ENCODE data around the gene APBB1IP. TPM values are rescaled to one million over a fixed set of nuclear protein-coding genes. Genes with fewer than 3 reads are reported as not detected.

APBB1IP gene, protein sequence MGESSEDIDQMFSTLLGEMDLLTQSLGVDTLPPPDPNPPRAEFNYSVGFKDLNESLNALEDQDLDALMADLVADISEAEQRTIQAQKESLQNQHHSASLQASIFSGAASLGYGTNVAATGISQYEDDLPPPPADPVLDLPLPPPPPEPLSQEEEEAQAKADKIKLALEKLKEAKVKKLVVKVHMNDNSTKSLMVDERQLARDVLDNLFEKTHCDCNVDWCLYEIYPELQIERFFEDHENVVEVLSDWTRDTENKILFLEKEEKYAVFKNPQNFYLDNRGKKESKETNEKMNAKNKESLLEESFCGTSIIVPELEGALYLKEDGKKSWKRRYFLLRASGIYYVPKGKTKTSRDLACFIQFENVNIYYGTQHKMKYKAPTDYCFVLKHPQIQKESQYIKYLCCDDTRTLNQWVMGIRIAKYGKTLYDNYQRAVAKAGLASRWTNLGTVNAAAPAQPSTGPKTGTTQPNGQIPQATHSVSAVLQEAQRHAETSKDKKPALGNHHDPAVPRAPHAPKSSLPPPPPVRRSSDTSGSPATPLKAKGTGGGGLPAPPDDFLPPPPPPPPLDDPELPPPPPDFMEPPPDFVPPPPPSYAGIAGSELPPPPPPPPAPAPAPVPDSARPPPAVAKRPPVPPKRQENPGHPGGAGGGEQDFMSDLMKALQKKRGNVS
- total RNA-seq (10 to 100 TPM; 44.5 to 45.6 TPM), total RNA-seq (25.0 to 200 (median 73.3) reads per million in 172 experiments)
- polyA plus RNA-seq (2013, experiment 1 of 2), result 97.5 TPM
- 110 TPM for polyA plus RNA-seq (2013, experiment 2 of 2)

DNA sequence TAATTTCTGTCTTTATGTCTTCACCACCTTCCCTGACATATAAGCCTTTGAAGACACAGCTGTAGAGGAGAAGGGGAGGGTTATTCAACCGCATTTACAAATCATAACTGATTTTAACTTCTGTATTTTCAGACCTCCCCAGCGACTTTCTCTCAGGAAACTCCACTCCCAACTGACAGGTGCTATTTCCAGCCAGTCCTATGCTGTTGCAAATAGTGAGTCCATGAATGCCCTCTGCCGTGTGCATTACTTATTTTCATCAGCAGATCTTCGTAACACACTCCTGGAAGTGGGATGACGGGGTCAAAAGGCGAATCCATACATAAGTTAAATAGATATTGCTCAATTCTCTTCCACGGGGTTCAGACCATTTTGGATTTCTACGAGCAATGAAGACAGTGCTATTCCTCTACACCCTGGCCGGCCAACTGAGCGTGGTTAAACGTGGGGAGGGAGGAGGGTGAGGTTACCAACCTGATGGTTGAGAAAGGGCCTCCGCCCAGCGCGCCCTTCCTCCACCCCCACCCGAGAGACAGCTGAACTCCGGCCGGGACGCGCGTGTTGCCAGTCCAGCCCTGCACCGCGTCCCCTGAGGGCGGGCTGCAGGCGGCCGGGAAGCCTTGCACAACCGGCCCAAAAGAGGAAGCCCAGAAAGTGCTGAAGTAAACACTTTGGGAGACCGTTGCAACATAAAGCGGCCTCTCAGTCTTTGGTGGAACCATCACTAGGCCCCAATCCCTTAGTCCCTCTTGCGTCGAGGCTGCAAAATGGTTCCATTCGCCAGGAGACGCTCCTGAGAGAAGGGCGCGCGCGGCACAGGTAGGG is at the start of gene APBB1IP:
APBB1IP (plus strand) TSS at position 705 of the 825 bp plus-strand sequence. CDS start 53,986 bp downstream, outside the sequence.
- Histone ChIP-seq H3K27ac (ENCODE audit: low read depth in 1 of 2, low read length in 2 of 2) (peak within 1 kb of the TSS; percentile 69 to 91), H3K4me3 (ENCODE audit: low read length) (peak within 1 kb of the TSS; percentile 91), H3K9me3 (ENCODE audit: control insufficient read depth in 1 of 2, insufficient read depth in 1 of 2, low read length in 2 of 2) (no peaks in the 10 kb centered on the region), H3K4me1 (ENCODE audit: insufficient read depth, low read length) (peaks cover 38% of the 10 kb centered on the region), H3K36me3 (ENCODE audit: insufficient read depth, low read length) (no peaks in the 10 kb centered on the region), H3K27me3 (ENCODE audit: control insufficient read depth in 1 of 2, insufficient read depth in 2 of 2, low read length in 2 of 2) (no peaks in the 10 kb centered on the region)
- ATAC-seq (ENCODE audit: poor library complexity), result peak; percentile 47
- Mint-ChIP-seq H3K36me3 (ENCODE audit: low read depth) (peaks cover 25% of the 10 kb centered on the region), H3K4me1 (ENCODE audit: low read depth) (peaks cover 61% of the 10 kb centered on the region), H3K27ac (peak within 1 kb of the TSS; percentile 97), H3K27me3 (no peaks in the 10 kb centered on the region), H3K4me3 (peak within 1 kb of the TSS; percentile 98), H3K9me3 (no peaks in the 10 kb centered on the region)
- TF ChIP-seq, protein P1, sequence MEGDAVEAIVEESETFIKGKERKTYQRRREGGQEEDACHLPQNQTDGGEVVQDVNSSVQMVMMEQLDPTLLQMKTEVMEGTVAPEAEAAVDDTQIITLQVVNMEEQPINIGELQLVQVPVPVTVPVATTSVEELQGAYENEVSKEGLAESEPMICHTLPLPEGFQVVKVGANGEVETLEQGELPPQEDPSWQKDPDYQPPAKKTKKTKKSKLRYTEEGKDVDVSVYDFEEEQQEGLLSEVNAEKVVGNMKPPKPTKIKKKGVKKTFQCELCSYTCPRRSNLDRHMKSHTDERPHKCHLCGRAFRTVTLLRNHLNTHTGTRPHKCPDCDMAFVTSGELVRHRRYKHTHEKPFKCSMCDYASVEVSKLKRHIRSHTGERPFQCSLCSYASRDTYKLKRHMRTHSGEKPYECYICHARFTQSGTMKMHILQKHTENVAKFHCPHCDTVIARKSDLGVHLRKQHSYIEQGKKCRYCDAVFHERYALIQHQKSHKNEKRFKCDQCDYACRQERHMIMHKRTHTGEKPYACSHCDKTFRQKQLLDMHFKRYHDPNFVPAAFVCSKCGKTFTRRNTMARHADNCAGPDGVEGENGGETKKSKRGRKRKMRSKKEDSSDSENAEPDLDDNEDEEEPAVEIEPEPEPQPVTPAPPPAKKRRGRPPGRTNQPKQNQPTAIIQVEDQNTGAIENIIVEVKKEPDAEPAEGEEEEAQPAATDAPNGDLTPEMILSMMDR (IDR thresholded peaks at IDR 0.05), result no peak
- ChIA-PET CTCF (interaction anchor here (1.1 to 2.1 kb wide), 2 partner anchors 15 to 34 kb away, joined by 4 to 5 read pairs; no protein-coding TSS in a partner anchor), POLR2A (interaction anchor here (1.0 to 5.4 kb wide), 13 partner anchors 8 to 102 kb away, joined by 3 to 28 read pairs (median 6); no protein-coding TSS in a partner anchor)
- intact Hi-C loops (cut with DNase I, micrococcal nuclease), result loop anchor here (1.0 to 10.0 kb wide), 5 partner anchors 31 to 73 kb away; no protein-coding TSS in a partner anchor
- DNase-seq, result peak; percentile 19 to 81 (median 37)

DNA sequence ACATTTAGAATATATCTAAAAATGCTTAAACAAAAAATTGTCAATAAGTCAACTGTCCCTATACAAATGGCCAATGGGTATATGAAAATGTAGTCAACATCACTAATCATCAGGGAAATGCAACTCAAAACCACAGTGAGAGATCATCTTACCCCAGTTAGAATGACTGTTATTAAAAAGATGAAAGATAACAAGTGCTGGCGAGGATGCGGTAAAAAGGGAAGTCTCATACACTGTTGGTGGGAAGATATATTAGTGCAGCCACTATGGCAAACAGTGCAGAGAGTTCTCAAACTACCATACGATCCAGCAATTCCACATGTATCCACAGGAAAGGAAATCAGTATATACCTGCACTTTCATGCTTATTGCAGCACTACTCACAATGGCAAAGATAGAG is 48.6 kb upstream of the APBB1IP start:
- H3K27ac Mint-ChIP-seq, result no peak overlapping the region

More for the DNA sequence above, 48.6 kb upstream of the APBB1IP start:
- ChIA-PET POLR2A (no interaction called here), CTCF (interaction anchor here (1.6 kb wide), 1 partner anchor 15 kb away, joined by 3 read pairs; no protein-coding TSS in a partner anchor)
- Mint-ChIP-seq H3K27me3 (peaks cover 20% of the 10 kb centered on the region), H3K9me3 (peaks cover 3% of the 10 kb centered on the region), H3K4me1 (ENCODE audit: low read depth) (no peaks in the 10 kb centered on the region), H3K36me3 (ENCODE audit: low read depth) (no peaks in the 10 kb centered on the region), H3K4me3 (no peak overlapping the region)
- DNase-seq (no peak), ATAC-seq (ENCODE audit: poor library complexity) (no peak)
- TF ChIP-seq, protein P1 (IDR thresholded peaks at IDR 0.05), result no peak
- intact Hi-C loops (cut with DNase I, micrococcal nuclease), result no loop called here
- Histone ChIP-seq H3K36me3 (ENCODE audit: insufficient read depth, low read length) (no peaks in the 10 kb centered on the region), H3K27ac (ENCODE audit: low read depth in 1 of 2, low read length in 2 of 2) (no peak overlapping the region), H3K9me3 (ENCODE audit: control insufficient read depth in 1 of 2, insufficient read depth in 1 of 2, low read length in 2 of 2) (peaks cover 0 to 8% of the 10 kb centered on the region in 2 experiments), H3K4me1 (ENCODE audit: insufficient read depth, low read length) (peaks cover 5% of the 10 kb centered on the region), H3K4me3 (ENCODE audit: low read length) (no peak overlapping the region), H3K27me3 (ENCODE audit: control insufficient read depth in 1 of 2, insufficient read depth in 2 of 2, low read length in 2 of 2) (peaks cover 7 to 9% of the 10 kb centered on the region in 2 experiments)

Data from CD4-positive, alpha-beta T cell (primary cell).